Thoracic aorta (tissue), 2 donors: ENCODE data around the gene PPM1N. TPM values are rescaled to one million over a fixed set of nuclear protein-coding genes. Genes with fewer than 3 reads are reported as not detected.

Experiments used
- ATAC-seq: fragments of 150-250 bp; one replicate; pipeline ENCODE4 v1.8.0; 2017; ENCODE audit warnings: low read depth; ENCODE audit not compliant: insufficient number of reproducible peaks, low FRiP score
- DNase-seq: peaks from one replicate; pipeline ENCODE4 v3.0.0-alpha.2; 2020; ENCODE audit warnings: low spot score
- H3K27ac ChIP-seq, 2 donors: fragments of 200-600 bp; sonication (generic); 1 replicate in 1 of 2; 2 replicates in 1 of 2; pipeline ENCODE4 v1.5.1; 2016; ENCODE audit warnings: mild to moderate bottlenecking in 2 of 2, moderate library complexity in 2 of 2
- H3K27me3 ChIP-seq: fragments of 200-600 bp; sonication (generic); replicated peaks from 2 replicates; pipeline ENCODE4 v1.6.0; 2016; ENCODE audit warnings: mild to moderate bottlenecking; ENCODE audit not compliant: insufficient read depth
- H3K36me3 ChIP-seq: fragments of 200-600 bp; sonication (generic); one replicate; pipeline ENCODE4 v1.5.1; 2016
- H3K4me1 ChIP-seq, 2 donors: fragments of 200-600 bp; sonication (generic); 1 replicate in 1 of 2; 2 replicates in 1 of 2; pipeline versions ENCODE4 v1.5.1 to v1.6.0; 2016; ENCODE audit warnings: low read depth in 2 of 2, mild to moderate bottlenecking in 1 of 2; ENCODE audit not compliant: control insufficient read depth in 1 of 2
- H3K4me3 ChIP-seq: fragments of 200-600 bp; sonication (generic); 2 replicates; pipeline ENCODE4 v1.5.1; 2016; ENCODE audit warnings: mild to moderate bottlenecking
- H3K9me3 ChIP-seq: fragments of 200-600 bp; sonication (generic); 2 replicates; pipeline ENCODE4 v1.5.1; 2016
- CTCF ChIP-seq: fragments of 200-600 bp; sonication (generic); IDR thresholded peaks from one replicate; pipeline ENCODE4 v1.5.1; 2019; ENCODE audit warnings: antibody characterized with exemption
- total RNA-seq, 2 donors: library from RNA; depleted of rRNA; stranded (reverse); fragments of >200 nt; gene quantifications; one replicate each; pipeline versions ENCODE4 v1.1.0 to v1.2.3, GENCODE V29; 2016

Gene PPM1N
- total RNA-seq, 2 donors from 2014 or later, result 3.5 to 6.6 TPM

- Histone ChIP-seq H3K4me1 (peaks cover 3% of the 10 kb centered on the region in 2 donors), H3K4me3 (no peak overlapping the region), H3K27ac (no peak overlapping the region), H3K27me3 (no peaks in the 10 kb centered on the region), H3K9me3 (no peaks in the 10 kb centered on the region), H3K36me3 (no peaks in the 10 kb centered on the region)
- no peak for TF ChIP-seq CTCF
- DNase-seq, result no peak
- no peak for ATAC-seq
Observed at GRCh38 chr19:45462174-45462573, 36.1 kb upstream of the PPM1N start.

- Histone ChIP-seq H3K27me3 (no peaks in the 10 kb centered on the region), H3K9me3 (no peaks in the 10 kb centered on the region), H3K27ac (no peak overlapping the region), H3K36me3 (no peaks in the 10 kb centered on the region), H3K4me3 (no peak overlapping the region), H3K4me1 (peaks cover 4 to 9% of the 10 kb centered on the region in 2 donors)
- DNase-seq, result no peak
- TF ChIP-seq CTCF, result no peak
- ATAC-seq, result no peak
Observed at GRCh38 chr19:45463241-45463640, 35.0 kb upstream of the PPM1N start.

GRCh38 chr19:45464274-45464673, 34.0 kb upstream of the PPM1N start:
- no peak for DNase-seq
- no peak overlapping the region for H3K27ac ChIP-seq
- H3K4me3 ChIP-seq, result no peak overlapping the region
- H3K9me3 ChIP-seq, result no peaks in the 10 kb centered on the region
- no peaks in the 10 kb centered on the region for H3K36me3 ChIP-seq
- H3K27me3 ChIP-seq, result no peaks in the 10 kb centered on the region
- peaks cover 4 to 15% of the 10 kb centered on the region in 2 donors for H3K4me1 ChIP-seq
- TF ChIP-seq CTCF, result no peak
- no peak for ATAC-seq

- Histone ChIP-seq H3K27me3 (no peaks in the 10 kb centered on the region), H3K27ac (no peak overlapping the region), H3K4me1 (peaks cover 5 to 17% of the 10 kb centered on the region in 2 donors), H3K4me3 (no peak overlapping the region), H3K9me3 (no peaks in the 10 kb centered on the region), H3K36me3 (no peaks in the 10 kb centered on the region)
- DNase-seq (no peak), ATAC-seq (no peak)
- TF ChIP-seq CTCF, result no peak
Observed at GRCh38 chr19:45464852-45465441, 33.3 kb upstream of the PPM1N start.

GRCh38 chr19:45467115-45467455, 31.2 kb upstream of the PPM1N start:
- no peak for DNase-seq
- Histone ChIP-seq H3K36me3 (no peaks in the 10 kb centered on the region), H3K27ac (peak overlapping the region; percentile 97), H3K4me3 (peak overlapping the region; percentile 90), H3K27me3 (no peaks in the 10 kb centered on the region), H3K9me3 (no peaks in the 10 kb centered on the region), H3K4me1 (peaks cover 9 to 26% of the 10 kb centered on the region in 2 donors)
- no peak for TF ChIP-seq CTCF
- ATAC-seq, result no peak
